Panc1 (cell line): ENCODE results near the gene ARFGEF3. TPM values are rescaled to one million over a fixed set of nuclear protein-coding genes. Genes with fewer than 3 reads are reported as not detected.

Experiments used
- ATAC-seq: fragments of 200-7000 bp; cut with Tn5 transposase; 2 replicates; pipeline ENCODE4 v1.9.1; 2020; ENCODE audit warnings: mild to moderate bottlenecking, moderate library complexity
- BruUV-seq: library from RNA; stranded (reverse); fragments of 400-500 nt; replicated peaks from 2 replicates; lab custom pipeline; 2021; lab: Mats Ljungman, UMichigan
- CTCF ChIA-PET: fragments of 300-600 bp; sonication (Branson Sonifier 250); formaldehyde crosslinking; loops from one replicate; lab custom pipeline; 2022; ENCODE audit warnings: antibody characterized with exemption; lab: Charles Lee
- POLR2A ChIA-PET: fragments of 300-600 bp; sonication (Branson Sonifier 250); formaldehyde crosslinking; loops from one replicate; lab custom pipeline; 2022; ENCODE audit warnings: antibody characterized with exemption; lab: Charles Lee
- DNase-seq: peaks from one replicate; pipeline ENCODE4 v3.0.0-alpha.2; 2010; ENCODE audit warnings: low read depth, low spot score
- H3K27ac ChIP-seq: 2 replicates; pipeline ENCODE4 v1.5.1; 2011; ENCODE audit warnings: mild to moderate bottlenecking, low read length, inconsistent platforms
- H3K27me3 ChIP-seq: fragments of 200-500 bp; sonication (Bioruptor generic); 2 replicates; pipeline ENCODE4 v1.6.0; 2014; ENCODE audit warnings: low read length, inconsistent platforms; ENCODE audit not compliant: control insufficient read depth, insufficient read depth
- H3K36me3 ChIP-seq: fragments of 200-500 bp; sonication (Bioruptor generic); 2 replicates; pipeline ENCODE4 v1.5.1; 2014; ENCODE audit warnings: inconsistent platforms, mild to moderate bottlenecking, low read length, moderate library complexity; ENCODE audit not compliant: control insufficient read depth, insufficient read depth
- H3K4me1 ChIP-seq: 2 replicates; pipeline ENCODE4 v1.5.1; 2011; ENCODE audit warnings: inconsistent platforms, mild to moderate bottlenecking, low read length, moderate library complexity; ENCODE audit not compliant: control insufficient read depth, insufficient read depth
- H3K4me3 ChIP-seq, 2 experiments: 2 replicates each; pipeline ENCODE4 v1.5.1; 2011 to 2012; ENCODE audit warnings: low read depth in 2 of 2, low read length in 2 of 2, mild to moderate bottlenecking in 2 of 2, inconsistent platforms in 1 of 2, moderate library complexity in 1 of 2
- H3K9me3 ChIP-seq: fragments of 200-500 bp; sonication (Bioruptor generic); 2 replicates; pipeline ENCODE4 v1.5.1; 2014; ENCODE audit warnings: low read depth, mild to moderate bottlenecking, inconsistent platforms, low read length, moderate library complexity; ENCODE audit not compliant: control insufficient read depth, insufficient read depth
- CTCF ChIP-seq: fragments of 450-650 bp; IDR thresholded peaks from 2 replicates; pipeline ENCODE4 v1.5.1; 2017; ENCODE audit warnings: mild to moderate bottlenecking
- POLR2AphosphoS5 ChIP-seq: IDR thresholded peaks from 2 replicates; pipeline ENCODE4 v1.6.1; 2012; ENCODE audit warnings: mild to moderate bottlenecking, low read depth, low read length, moderate library complexity
- REST ChIP-seq, 2 experiments: IDR thresholded peaks; 2 replicates each; pipeline ENCODE4 v1.6.1; 2011 to 2012; ENCODE audit warnings: low read depth in 2 of 2, control low read depth in 1 of 2, low read length in 1 of 2, mild to moderate bottlenecking in 1 of 2, moderate library complexity in 1 of 2; ENCODE audit not compliant: insufficient read depth in 1 of 2
- SIN3A ChIP-seq: IDR thresholded peaks from 2 replicates; pipeline ENCODE4 v1.6.1; 2012; ENCODE audit warnings: low read depth, mild to moderate bottlenecking, low read length, moderate library complexity, borderline replicate concordance; ENCODE audit not compliant: insufficient read depth
- TCF7L2 ChIP-seq: IDR thresholded peaks from 2 replicates; pipeline ENCODE4 v1.6.1; 2011; ENCODE audit warnings: mild to moderate bottlenecking, low read depth, low read length, inconsistent platforms
- in situ Hi-C: cut with HindIII; loops from 2 replicates; pipeline ENCODE4 v1.10.0; 2016; ENCODE audit warnings: low sequenced_read_pairs, low pct_unique_long_range_greater_than_20kb
- intact Hi-C: fragments of 100-400 bp; cut with micrococcal nuclease; formaldehyde crosslinking; loops from one replicate; pipeline ENCODE4 v1.10.0; 2022; ENCODE audit not compliant: unreplicated experiment
- total RNA-seq: library from RNA; stranded (reverse); gene quantifications from one replicate; pipeline ENCODE4 v1.2.1, GENCODE V29; 2021; ENCODE audit not compliant: unreplicated experiment

Gene ARFGEF3
- total RNA-seq, 1 experiment from 2014 or later = 1.5 TPM

- POLR2A ChIA-PET = no interaction called here
- Histone ChIP-seq H3K9me3 (no peaks in the 10 kb centered on the region), H3K36me3 (no peaks in the 10 kb centered on the region), H3K4me3 (no peak within 1 kb of the TSS), H3K27me3 (no peaks in the 10 kb centered on the region; the same call in 1 of the 2 replicates), H3K27ac (no peak within 1 kb of the TSS), H3K4me1 (no peaks in the 10 kb centered on the region)
- intact Hi-C loops = no loop called here
- DNase-seq (no peak), ATAC-seq (no peak)
- in situ Hi-C loops = no loop called here
- CTCF ChIA-PET = no interaction called here
- TF ChIP-seq POLR2AphosphoS5 = no peak
- TF ChIP-seq TCF7L2 = no peak
- TF ChIP-seq REST (IDR thresholded peaks at IDR 0.05; ENCODE audit: insufficient read depth in 1 of 2, low read depth in 2 of 2, low read length in 1 of 2) = no peak
- TF ChIP-seq CTCF = no peak
- no peak for TF ChIP-seq SIN3A
- BruUV-seq = no TSS peak
Measured at GRCh38 chr6:138377844-138378243, 216.1 kb downstream of the ARFGEF3 start, which contains the start of gene SMIM28. TSS of gene SMIM28 (plus strand) at chr6:138377905. CDS start at chr6:138378073, 168 bp downstream.

GRCh38 chr6:138378463-138378862 lies 216.7 kb downstream of the ARFGEF3 start:
- ChIA-PET POLR2A (no interaction called here), CTCF (no interaction called here)
- Histone ChIP-seq H3K9me3 (no peaks in the 10 kb centered on the region), H3K27me3 (no peaks in the 10 kb centered on the region; the same call in 1 of the 2 replicates), H3K4me3 (no peak overlapping the region), H3K27ac (no peak overlapping the region), H3K36me3 (no peaks in the 10 kb centered on the region), H3K4me1 (no peaks in the 10 kb centered on the region)
- ATAC-seq = no peak
- in situ Hi-C loops = no loop called here
- no peak for DNase-seq
- intact Hi-C loops = no loop called here
- no TSS peak for BruUV-seq
- no peak for TF ChIP-seq SIN3A
- no peak for TF ChIP-seq REST (IDR thresholded peaks at IDR 0.05; ENCODE audit: insufficient read depth in 1 of 2, low read depth in 2 of 2, low read length in 1 of 2)
- TF ChIP-seq CTCF = no peak
- no peak for TF ChIP-seq POLR2AphosphoS5
- no peak for TF ChIP-seq TCF7L2
